Stimulated activated CD4-positive, alpha-beta T cell treated with anti-CD3 and anti-CD28 coated beads, Interleukin-4, amount 100 ng/mL, for 48 hours (primary cell): ENCODE measurements around the gene PML.
A peak's percentile ranks its signal among the peaks of the same experiment; 100 is the strongest.

Source experiments
- DNase-seq, 2 donors: peaks; one replicate each; pipeline ENCODE4 v3.0.0-alpha.2; 2020; ENCODE audit warnings: low read depth in 2 of 2

Gene PML

GRCh38 chr15:73985101-73985873, 9.2 kb upstream of the PML start:
- no peak for DNase-seq

GRCh38 chr15:73986055-73986775, 8.3 kb upstream of the PML start:
- no peak for DNase-seq

- no peak for DNase-seq
Observed at GRCh38 chr15:73986776-73987056, 7.8 kb upstream of the PML start.

- DNase-seq = no peak
Observed at GRCh38 chr15:73987250-73987649, 7.3 kb upstream of the PML start.

- DNase-seq = no peak
Observed at GRCh38 chr15:73987681-73988444, 6.7 kb upstream of the PML start.

- no peak for DNase-seq
Observed at GRCh38 chr15:73988445-73988969, 6.0 kb upstream of the PML start.

GRCh38 chr15:73989001-73989798, 5.3 kb upstream of the PML start:
- no peak for DNase-seq

GRCh38 chr15:73990250-73991005, 4.1 kb upstream of the PML start:
- DNase-seq = no peak

- DNase-seq = no peak
Observed at GRCh38 chr15:73991260-73991659, 3.3 kb upstream of the PML start.

- peak; percentile 92 to 98 for DNase-seq
Observed at GRCh38 chr15:73991726-73992593, 2.6 kb upstream of the PML start, which contains the start of gene STOML1. Gene STOML1, minus strand, starts transcription at chr15:73992295. Its CDS starts 72 bp downstream, at chr15:73992223.

GRCh38 chr15:73992594-73992898, 2.0 kb upstream of the PML start:
- DNase-seq = no peak

- no peak for DNase-seq
Observed at GRCh38 chr15:73993211-73993994, 1.1 kb upstream of the PML start.

GRCh38 chr15:73994912-73995622, 551 bp downstream of the PML start:
- no peak for DNase-seq

- DNase-seq = no peak
Observed at GRCh38 chr15:73996267-73996666, 1.8 kb downstream of the PML start.

- DNase-seq = no peak
Observed at GRCh38 chr15:73996939-73997338, 2.4 kb downstream of the PML start.

GRCh38 chr15:73997986-73998385, 3.5 kb downstream of the PML start:
- no peak for DNase-seq

GRCh38 chr15:74006774-74007639, 12.5 kb downstream of the PML start:
- DNase-seq = no peak
